GM19099 (cell line): Measurements from ENCODE around the gene NOS1.
A peak's percentile ranks its signal among the peaks of the same experiment; 100 is the strongest.

Experiments used
- POLR2A ChIP-seq: IDR thresholded peaks from 3 replicates; pipeline ENCODE4 v1.6.1; 2011; ENCODE audit warnings: low read depth; ENCODE audit not compliant: insufficient read length; ENCODE audit errors: extremely low read depth

Gene NOS1

GRCh38 chr12:117212563-117213190 lies 148.7 kb downstream of the NOS1 start:
- no peak for TF ChIP-seq POLR2A

- TF ChIP-seq POLR2A = no peak
Measured at GRCh38 chr12:117210266-117210918, 151.0 kb downstream of the NOS1 start.

- no peak for TF ChIP-seq POLR2A
Measured at GRCh38 chr12:117209626-117210025, 151.8 kb downstream of the NOS1 start.

GRCh38 chr12:117208811-117209455 lies 152.5 kb downstream of the NOS1 start:
- TF ChIP-seq POLR2A = no peak

- TF ChIP-seq POLR2A = no peak
Measured at GRCh38 chr12:117208206-117208605, 153.2 kb downstream of the NOS1 start.

GRCh38 chr12:117207675-117208074 lies 153.8 kb downstream of the NOS1 start:
- no peak for TF ChIP-seq POLR2A

- TF ChIP-seq POLR2A = no peak
Measured at GRCh38 chr12:117202556-117202955, 158.9 kb downstream of the NOS1 start.

- no peak for TF ChIP-seq POLR2A
Measured at GRCh38 chr12:117202033-117202432, 159.4 kb downstream of the NOS1 start.

- TF ChIP-seq POLR2A = no peak
Measured at GRCh38 chr12:117193903-117194302, 167.5 kb downstream of the NOS1 start.

- TF ChIP-seq POLR2A = no peak
Measured at GRCh38 chr12:117192057-117192456, 169.4 kb downstream of the NOS1 start.

GRCh38 chr12:117190210-117190781 lies 171.1 kb downstream of the NOS1 start, which contains the start of gene FBXO21:
Gene FBXO21, minus strand, starts transcription at chr12:117190470. Its CDS starts 14 bp downstream, at chr12:117190456.
- TF ChIP-seq POLR2A = peak; percentile 93

- TF ChIP-seq POLR2A = no peak
Measured at GRCh38 chr12:117189725-117190209, 171.7 kb downstream of the NOS1 start.

GRCh38 chr12:117188961-117189724 lies 172.3 kb downstream of the NOS1 start:
- no peak for TF ChIP-seq POLR2A

- no peak for TF ChIP-seq POLR2A
Measured at GRCh38 chr12:117188121-117188665, 173.2 kb downstream of the NOS1 start.
